Keratinocyte (primary cell): ENCODE data around the gene CWC22. TPM values are rescaled to one million over a fixed set of nuclear protein-coding genes. Genes with fewer than 3 reads are reported as not detected.
A peak's percentile ranks its signal among the peaks of the same experiment; 100 is the strongest.
"Not testable (repeated sequence)": the region's sequence is repeated elsewhere in the genome, so short reads cannot be mapped to it uniquely, and the experiment has no call there.

ENCODE experiments used
- DNase-seq: peaks from one replicate; pipeline ENCODE4 v3.0.0-alpha.2; 2011; ENCODE audit warnings: low read depth, missing footprints, low spot score
- FAIRE-seq: peaks from 2 replicates; lab custom pipeline; 2011; peaks lifted over from hg19 to GRCh38; lab: Jason Lieb, UNC
- H2AFZ ChIP-seq: 2 replicates; pipeline ENCODE4 v1.6.0; 2012; ENCODE audit warnings: low read length, control low read depth, inconsistent platforms; ENCODE audit not compliant: control insufficient read depth
- H3K27ac ChIP-seq: 2 replicates; pipeline ENCODE4 v1.5.1; 2011; ENCODE audit warnings: low read length; ENCODE audit not compliant: control insufficient read depth, insufficient read depth
- H3K27me3 ChIP-seq: 3 replicates; pipeline ENCODE4 v1.6.0; 2011; ENCODE audit warnings: low read length; ENCODE audit not compliant: control insufficient read depth, insufficient read depth; ENCODE audit errors: extremely low read depth
- H3K36me3 ChIP-seq, 2 experiments: 2 replicates in 1 of 2; 3 replicates in 1 of 2; pipeline ENCODE4 v1.5.1; 2011; ENCODE audit warnings: low read length in 2 of 2, mild to moderate bottlenecking in 1 of 2; ENCODE audit not compliant: control insufficient read depth in 2 of 2, insufficient read depth in 2 of 2; ENCODE audit errors: extremely low read depth in 1 of 2
- H3K4me1 ChIP-seq: 3 replicates; pipeline ENCODE4 v1.5.1; 2011; ENCODE audit warnings: low read length; ENCODE audit not compliant: control insufficient read depth, insufficient read depth; ENCODE audit errors: extremely low read depth
- H3K4me2 ChIP-seq: 3 replicates; pipeline ENCODE4 v1.6.0; 2011; ENCODE audit warnings: low read depth, low read length; ENCODE audit not compliant: control insufficient read depth, insufficient read depth; ENCODE audit errors: extremely low read depth
- H3K4me3 ChIP-seq, 3 experiments: fragments of 200-600 bp in 1 of 3; sonication (generic) in 1 of 3; 2 replicates in 2 of 3; 3 replicates in 1 of 3; pipeline ENCODE4 v1.5.1; 2011 to 2016; ENCODE audit warnings: low read length in 3 of 3, mild to moderate bottlenecking in 3 of 3, control low read depth in 2 of 3, inconsistent platforms in 1 of 3, low read depth in 1 of 3, mixed read lengths in 1 of 3, mixed run types in 1 of 3, moderate library complexity in 1 of 3; ENCODE audit not compliant: control insufficient read depth in 2 of 3, insufficient read depth in 2 of 3; ENCODE audit errors: extremely low read depth in 1 of 3
- H3K79me2 ChIP-seq: 2 replicates; pipeline ENCODE4 v1.6.0; 2012; ENCODE audit warnings: low read length; ENCODE audit not compliant: control insufficient read depth, insufficient read depth
- H3K9ac ChIP-seq: 3 replicates; pipeline ENCODE4 v1.6.0; 2011; ENCODE audit warnings: low read length; ENCODE audit not compliant: control insufficient read depth, insufficient read depth; ENCODE audit errors: extremely low read depth
- H3K9me1 ChIP-seq: 3 replicates; pipeline ENCODE4 v1.6.0; 2011; ENCODE audit warnings: low read length; ENCODE audit not compliant: control insufficient read depth, insufficient read depth; ENCODE audit errors: extremely low read depth
- H3K9me3 ChIP-seq: 2 replicates; pipeline ENCODE4 v1.5.1; 2012; ENCODE audit warnings: low read depth, low read length; ENCODE audit not compliant: control insufficient read depth
- H4K20me1 ChIP-seq: 3 replicates; pipeline ENCODE4 v1.6.0; 2011; ENCODE audit warnings: low read length; ENCODE audit not compliant: control insufficient read depth, insufficient read depth; ENCODE audit errors: extremely low read depth
- CTCF ChIP-seq, 3 experiments: IDR thresholded peaks in 1 of 3; conservative IDR thresholded peaks in 1 of 3; optimal IDR thresholded peaks in 1 of 3; 2 replicates in 2 of 3; 3 replicates in 1 of 3; pipeline versions ENCODE3 to v1.5.1; 2011; ENCODE audit warnings: low read length in 3 of 3, mild to moderate bottlenecking in 3 of 3, moderate library complexity in 2 of 3, control low read depth in 1 of 3, inconsistent platforms in 1 of 3; ENCODE audit not compliant: insufficient read depth in 2 of 3; ENCODE audit errors: extremely low read depth in 1 of 3
- EZH2 ChIP-seq: IDR thresholded peaks from one replicate; pipeline ENCODE4 v1.6.1; 2012; ENCODE audit warnings: inconsistent platforms, mild to moderate bottlenecking, low read length, moderate library complexity
- dilution Hi-C: fragments of 300-500 bp; cut with MboI; formaldehyde crosslinking; loops from one replicate; pipeline ENCODE4 v1.7.0; 2020; ENCODE audit warnings: low sequenced_read_pairs; ENCODE audit not compliant: extremely low pct_ligation_motif_present
- polyA plus RNA-seq, 5 experiments: library from polyadenylated mRNA; depleted of rRNA in 3 of 5; stranded (reverse) in 3 of 5; stranded (forward) in 1 of 5; unstranded in 1 of 5; fragments of >200 nt; gene quantifications; 1 replicate in 1 of 5; 2 replicates in 3 of 5; 3 replicates in 1 of 5; pipeline versions ENCODE4 v1.2.1 to v1.2.3, GENCODE V29; 2011 to 2012; ENCODE audit warnings: missing spikeins in 2 of 5, low read depth in 1 of 5, low replicate concordance in 1 of 5

Gene CWC22
- polyA plus RNA-seq, 1 donor (not counting 4 experiments of a cell fraction or from before 2014, with no cell fraction given), result 8.8 TPM

DNA sequence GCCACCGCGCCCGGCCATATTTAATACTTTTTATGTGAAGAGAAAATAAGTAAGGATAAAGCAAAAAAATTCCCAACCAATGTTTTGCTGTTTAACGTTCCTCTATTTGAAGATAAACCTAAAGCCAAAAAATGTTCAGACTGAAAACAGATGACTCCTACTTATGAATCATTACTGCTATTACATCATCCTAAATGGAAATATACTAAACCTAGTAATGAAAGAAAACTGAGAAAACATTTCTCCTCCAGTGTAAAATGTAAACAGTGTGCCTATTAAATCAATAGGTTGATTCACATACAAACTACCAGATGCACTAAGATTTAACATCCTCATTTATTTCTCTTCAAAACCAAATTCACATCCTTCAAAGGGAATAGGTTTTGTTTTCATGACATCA, 43.5 kb downstream of the CWC22 start:
- H3K36me3 ChIP-seq, result peaks cover 0 to 4% of the 10 kb centered on the region in 2 experiments
- H3K27me3 ChIP-seq, result no peaks in the 10 kb centered on the region
- DNase-seq (no peak), FAIRE-seq (no peak)
- H3K4me2 ChIP-seq, result no peak overlapping the region
- peak overlapping the region; percentile 63 for H3K27ac ChIP-seq
- no peak overlapping the region for H2AFZ ChIP-seq
- H3K4me1 ChIP-seq, result peaks cover 4% of the 10 kb centered on the region
- no peak overlapping the region for H3K4me3 ChIP-seq
- dilution Hi-C loops, result no loop called here
- no peaks in the 10 kb centered on the region for H3K9me1 ChIP-seq
- H4K20me1 ChIP-seq, result no peaks in the 10 kb centered on the region
- H3K79me2 ChIP-seq, result no peaks in the 10 kb centered on the region
- TF ChIP-seq EZH2 (no peak), CTCF (optimal IDR thresholded peaks at IDR 0.05 in 1 of 3, IDR thresholded peaks at IDR 0.05 in 1 of 3, conservative IDR thresholded peaks at IDR 0.05 in 1 of 3; ENCODE audit: extremely low read depth in 1 of 3, insufficient read depth in 2 of 3, low read length in 3 of 3) (no peak)
- H3K9ac ChIP-seq, result no peak overlapping the region
- H3K9me3 ChIP-seq, result no peaks in the 10 kb centered on the region

- H3K36me3 ChIP-seq, H4K20me1 ChIP-seq, FAIRE-seq: not testable (repeated sequence)
Observed at GRCh38 chr2:179958251-179958650, 48.8 kb downstream of the CWC22 start.

DNA sequence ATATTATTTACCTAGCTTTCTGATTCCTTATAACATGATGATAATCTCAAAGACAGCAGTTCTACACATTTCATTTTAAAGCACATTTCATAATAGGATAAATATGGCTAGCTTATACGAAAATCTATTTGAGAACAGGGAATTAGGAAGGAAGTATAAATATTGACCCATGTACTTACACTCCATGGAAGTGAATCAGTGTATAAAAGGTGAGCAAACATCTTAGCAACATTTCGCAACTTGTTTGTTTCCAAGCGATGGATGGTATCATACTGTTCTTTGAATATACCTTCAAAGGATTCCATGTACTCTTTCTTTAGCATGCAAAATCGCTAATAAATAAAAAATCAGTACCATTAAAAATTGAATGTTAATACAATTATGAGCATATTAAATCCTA, 53.1 kb downstream of the CWC22 start:
- Histone ChIP-seq H3K9me1 (no peaks in the 10 kb centered on the region), H3K9me3 (no peaks in the 10 kb centered on the region), H3K9ac (no peak overlapping the region), H3K4me3 (no peak overlapping the region), H3K4me2 (no peak overlapping the region), H3K27ac (no peak overlapping the region), H3K79me2 (no peaks in the 10 kb centered on the region), H3K4me1 (no peaks in the 10 kb centered on the region), H3K27me3 (no peaks in the 10 kb centered on the region), H3K36me3 (peaks cover 5 to 13% of the 10 kb centered on the region in 2 experiments), H2AFZ (no peak overlapping the region), H4K20me1 (no peaks in the 10 kb centered on the region)
- no peak for FAIRE-seq
- TF ChIP-seq CTCF (optimal IDR thresholded peaks at IDR 0.05 in 1 of 3, IDR thresholded peaks at IDR 0.05 in 1 of 3, conservative IDR thresholded peaks at IDR 0.05 in 1 of 3; ENCODE audit: extremely low read depth in 1 of 3, insufficient read depth in 2 of 3, low read length in 3 of 3), result no peak
- TF ChIP-seq EZH2, result no peak
- dilution Hi-C loops, result no loop called here
- no peak for DNase-seq

More at GRCh38 chr2:179958251-179958650, 48.8 kb downstream of the CWC22 start:
- H3K27me3 ChIP-seq, H3K4me2 ChIP-seq, H2AFZ ChIP-seq, H3K9me3 ChIP-seq, H3K4me1 ChIP-seq, H3K9ac ChIP-seq, H3K9me1 ChIP-seq, dilution Hi-C loops, H3K79me2 ChIP-seq, DNase-seq, H3K4me3 ChIP-seq, H3K27ac ChIP-seq: not testable (repeated sequence)
